HCT116 (cell line): Measurements from ENCODE around the gene NCAPH2. TPM values are rescaled to one million over a fixed set of nuclear protein-coding genes. Genes with fewer than 3 reads are reported as not detected.

Experiments used
- ATAC-seq: fragments of 200-7000 bp; cut with Tn5 transposase; 2 replicates; pipeline ENCODE4 v1.9.1; 2020; ENCODE audit warnings: mild to moderate bottlenecking, moderate library complexity
- BruUV-seq: library from RNA; stranded (reverse); fragments of 400-500 nt; replicated peaks from 2 replicates; lab custom pipeline; 2021; lab: Mats Ljungman, UMichigan
- CTCF ChIA-PET: fragments of 300-600 bp; sonication (Branson Sonifier 250); formaldehyde crosslinking; loops from one replicate; lab custom pipeline; 2021; ENCODE audit warnings: antibody characterized with exemption; lab: Charles Lee
- POLR2A ChIA-PET: fragments of 300-600, 350-600 bp; sonication (Branson Sonifier 250); formaldehyde crosslinking; loops from one replicate; lab custom pipeline; 2021; ENCODE audit warnings: antibody characterized with exemption; lab: Charles Lee
- RAD21 ChIA-PET, 2 experiments: fragments of 300-600 bp; sonication (Branson Sonifier 250); formaldehyde crosslinking; loops; one replicate each; lab custom pipeline; 2023; ENCODE audit warnings: low total read pairs in 2 of 2; ENCODE audit not compliant: uncharacterized antibody in 2 of 2, unreplicated experiment in 2 of 2, low non-redundant PET in 1 of 2; lab: Charles Lee
- DNase-seq: peaks from one replicate; pipeline ENCODE4 v3.0.0-alpha.2; 2010; ENCODE audit warnings: low read depth, low spot score
- H2AFZ ChIP-seq: fragments of 200-600 bp; shearing (Covaris generic), sonication (generic); 2 replicates; pipeline ENCODE4 v1.6.1; 2017; ENCODE audit warnings: low read depth, mixed run types, mixed read lengths, antibody characterized with exemption, low read length; ENCODE audit not compliant: poor library complexity, severe bottlenecking
- H3K27ac ChIP-seq: 2 replicates; pipeline ENCODE4 v1.5.1; 2012; ENCODE audit warnings: low read depth, low read length
- H3K27me3 ChIP-seq: fragments of 200-600 bp; sonication (generic); 2 replicates; pipeline ENCODE4 v1.6.1; 2016; ENCODE audit warnings: mixed run types, low read length, mixed read lengths; ENCODE audit not compliant: insufficient read depth
- H3K36me3 ChIP-seq, 2 experiments: fragments of 200-500 bp in 1 of 2; fragments of 200-600 bp in 1 of 2; sonication (Bioruptor generic) in 1 of 2; sonication (generic) in 1 of 2; 2 replicates each; pipeline versions ENCODE4 v1.5.1 to v1.6.1; 2014 to 2016; ENCODE audit warnings: low read length in 2 of 2, inconsistent platforms in 1 of 2, mixed read lengths in 1 of 2, mixed run types in 1 of 2; ENCODE audit not compliant: insufficient read depth in 2 of 2, control insufficient read depth in 1 of 2
- H3K4me1 ChIP-seq, 2 experiments: fragments of 200-600 bp in 1 of 2; sonication (generic) in 1 of 2; 2 replicates each; pipeline versions ENCODE4 v1.5.1 to v1.6.1; 2012 to 2017; ENCODE audit warnings: low read length in 2 of 2, inconsistent platforms in 1 of 2, mild to moderate bottlenecking in 1 of 2, mixed read lengths in 1 of 2, mixed run types in 1 of 2, moderate library complexity in 1 of 2; ENCODE audit not compliant: insufficient read depth in 2 of 2, control insufficient read depth in 1 of 2
- H3K4me2 ChIP-seq: fragments of 200-600 bp; sonication (generic); 2 replicates; pipeline ENCODE4 v1.6.1; 2017; ENCODE audit warnings: mixed run types, low read length, mixed read lengths
- H3K4me3 ChIP-seq, 2 experiments: fragments of 200-600 bp in 1 of 2; sonication (generic) in 1 of 2; replicated peaks in 1 of 2; 2 replicates each; pipeline ENCODE4 v1.5.1; 2011 to 2016; ENCODE audit warnings: low read length in 2 of 2, control low read depth in 1 of 2, low read depth in 1 of 2, mild to moderate bottlenecking in 1 of 2, mixed read lengths in 1 of 2, mixed run types in 1 of 2
- H3K79me2 ChIP-seq: fragments of 200-600 bp; sonication (generic); 2 replicates; pipeline ENCODE4 v1.6.1; 2017; ENCODE audit warnings: mild to moderate bottlenecking, mixed run types, low read length, moderate library complexity, mixed read lengths; ENCODE audit not compliant: insufficient read depth
- H3K9ac ChIP-seq: fragments of 200-600 bp; sonication (generic); 2 replicates; pipeline ENCODE4 v1.6.1; 2016; ENCODE audit warnings: low read length, mixed read lengths
- H3K9me2 ChIP-seq: fragments of 200-600 bp; sonication (generic), shearing (Covaris generic); 2 replicates; pipeline ENCODE4 v1.6.1; 2017; ENCODE audit warnings: mixed run types, mild to moderate bottlenecking, moderate library complexity; ENCODE audit not compliant: insufficient read depth
- H3K9me3 ChIP-seq, 2 experiments: fragments of 200-500 bp in 1 of 2; fragments of 200-600 bp in 1 of 2; sonication (Bioruptor generic) in 1 of 2; sonication (generic) in 1 of 2; 2 replicates each; pipeline ENCODE4 v1.6.1; 2014 to 2017; ENCODE audit warnings: low read length in 2 of 2, mixed read lengths in 2 of 2, inconsistent platforms in 1 of 2, low read depth in 1 of 2, mild to moderate bottlenecking in 1 of 2, mixed run types in 1 of 2, moderate library complexity in 1 of 2; ENCODE audit not compliant: control insufficient read depth in 1 of 2, insufficient read depth in 1 of 2
- H4K20me1 ChIP-seq: fragments of 200-600 bp; sonication (generic), shearing (Covaris generic); 2 replicates; pipeline ENCODE4 v1.6.1; 2017; ENCODE audit warnings: mixed run types, mild to moderate bottlenecking, moderate library complexity; ENCODE audit not compliant: insufficient read depth
- CBX3 ChIP-seq: IDR thresholded peaks from 2 replicates; pipeline ENCODE4 v1.6.1; 2012; ENCODE audit warnings: low read depth
- CEBPB ChIP-seq: IDR thresholded peaks from 2 replicates; pipeline ENCODE4 v1.6.1; 2012; ENCODE audit warnings: low read depth
- EZH2phosphoT487 ChIP-seq: fragments of 200-600 bp; IDR thresholded peaks from 2 replicates; pipeline ENCODE4 v1.6.1; 2018; ENCODE audit warnings: antibody characterized with exemption, borderline replicate concordance
- FOSL1 ChIP-seq: IDR thresholded peaks from 2 replicates; pipeline ENCODE4 v1.6.1; 2012; ENCODE audit warnings: low read depth
- POLR2A ChIP-seq: IDR thresholded peaks from 2 replicates; pipeline ENCODE4 v1.7.0; 2011; ENCODE audit warnings: borderline replicate concordance; ENCODE audit not compliant: insufficient read depth, insufficient read length; ENCODE audit errors: extremely low read depth
- RAD21 ChIP-seq: IDR thresholded peaks from 2 replicates; pipeline ENCODE4 v1.6.1; 2012; ENCODE audit warnings: low read depth, mild to moderate bottlenecking
- SP1 ChIP-seq: IDR thresholded peaks from 2 replicates; pipeline ENCODE4 v1.6.1; 2012; ENCODE audit warnings: low read depth
- SRF ChIP-seq: IDR thresholded peaks from 2 replicates; pipeline ENCODE4 v1.6.1; 2012; ENCODE audit warnings: low read depth
- TCF7L2 ChIP-seq: IDR thresholded peaks from 2 replicates; pipeline ENCODE4 v1.7.0; 2011; ENCODE audit warnings: borderline replicate concordance, inconsistent platforms; ENCODE audit not compliant: insufficient read depth, insufficient read length; ENCODE audit errors: extremely low read depth
- ZFX ChIP-seq: fragments of 450-650 bp; IDR thresholded peaks from 2 replicates; pipeline ENCODE4 v1.6.1; 2017
- ZNF274 ChIP-seq: fragments of 200-500 bp; sonication (Bioruptor generic); IDR thresholded peaks from 2 replicates; pipeline ENCODE4 v1.6.1; 2014; ENCODE audit warnings: mild to moderate bottlenecking, low read depth, low read length, inconsistent platforms
- intact Hi-C: fragments of 100-400 bp; cut with micrococcal nuclease; formaldehyde crosslinking; loops from 2 replicates; pipeline ENCODE4 v1.10.0; 2022
- total RNA-seq: library from RNA; stranded (reverse); gene quantifications from one replicate; pipeline ENCODE4 v1.2.1, GENCODE V29; 2021; ENCODE audit not compliant: unreplicated experiment
- TF ChIP-seq, protein P1 (sequence below): IDR thresholded peaks from 2 replicates; pipeline ENCODE4 v1.6.1; 2012
- TF ChIP-seq, protein P2 (sequence below): IDR thresholded peaks from 2 replicates; pipeline ENCODE4 v1.6.1; 2012; ENCODE audit warnings: low read depth
- TF ChIP-seq, protein P3 (sequence below), 3 experiments: fragments of 200-600 bp in 1 of 3; sonication (generic) in 1 of 3; IDR thresholded peaks in 2 of 3; conservative IDR thresholded peaks in 1 of 3; 2 replicates each; pipeline ENCODE4 v1.5.1; 2012 to 2017; ENCODE audit warnings: low read depth in 2 of 3, low read length in 2 of 3, antibody characterized with exemption in 1 of 3, borderline replicate concordance in 1 of 3, control low read depth in 1 of 3, mild to moderate bottlenecking in 1 of 3, mixed read lengths in 1 of 3, mixed run types in 1 of 3, moderate library complexity in 1 of 3; ENCODE audit not compliant: insufficient read depth in 1 of 3

The NCAPH2 gene
- total RNA-seq, 1 experiment from 2014 or later = 99.1 TPM

DNA sequence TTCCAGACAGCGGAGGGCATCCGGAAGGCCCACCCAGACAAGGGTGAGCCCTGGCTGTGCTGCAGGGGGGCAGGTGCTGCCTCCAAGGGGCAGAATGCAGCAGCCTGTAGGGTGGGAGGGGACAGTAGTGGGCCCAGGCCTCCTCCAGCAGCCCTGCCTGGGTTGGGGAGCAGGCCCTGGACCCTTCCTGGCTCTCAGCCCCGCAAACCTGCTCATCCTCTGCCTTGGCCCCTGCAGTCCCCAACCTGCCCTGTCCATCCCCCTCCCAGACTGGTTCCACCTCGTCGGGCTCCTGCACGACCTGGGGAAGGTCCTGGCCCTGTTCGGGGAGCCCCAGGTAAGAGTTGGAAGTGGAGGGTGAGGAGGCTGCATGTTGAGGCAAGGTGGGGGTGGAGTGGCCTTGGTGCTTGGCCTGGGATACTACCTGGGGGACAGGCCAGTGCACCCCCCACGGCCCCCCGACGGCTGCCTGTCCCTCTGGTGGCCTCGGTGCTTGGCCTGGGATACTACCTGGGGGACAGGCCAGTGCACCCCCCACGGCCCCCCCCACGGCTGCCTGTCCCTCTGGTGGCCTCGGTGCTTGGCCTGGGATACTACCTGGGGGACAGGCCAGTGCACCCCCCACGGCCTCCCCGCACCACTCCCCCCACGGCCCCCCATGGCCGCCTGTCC, 19.9 kb upstream of the NCAPH2 start:
- no peak for ATAC-seq
- Histone ChIP-seq H3K79me2 (no peaks in the 10 kb centered on the region), H3K9me3 (no peaks in the 10 kb centered on the region), H3K27me3 (no peaks in the 10 kb centered on the region), H3K36me3 (no peaks in the 10 kb centered on the region), H3K4me2 (no peak overlapping the region), H2AFZ (no peak overlapping the region), H3K9ac (no peak overlapping the region), H3K27ac (no peak overlapping the region), H3K4me3 (no peak overlapping the region), H3K9me2 (no peaks in the 10 kb centered on the region), H4K20me1 (no peaks in the 10 kb centered on the region), H3K4me1 (peaks cover 6 to 19% of the 10 kb centered on the region in 2 experiments; a peak in 3 of 4 replicates)
- intact Hi-C loops = no loop called here
- ChIA-PET RAD21 (no interaction called here), POLR2A (no interaction called here), CTCF (no interaction called here)
- DNase-seq = no peak
- no TSS peak for BruUV-seq
- TF ChIP-seq RAD21 = no peak
- no peak for TF ChIP-seq ZNF274
- no peak for TF ChIP-seq SP1
- TF ChIP-seq, protein P1, sequence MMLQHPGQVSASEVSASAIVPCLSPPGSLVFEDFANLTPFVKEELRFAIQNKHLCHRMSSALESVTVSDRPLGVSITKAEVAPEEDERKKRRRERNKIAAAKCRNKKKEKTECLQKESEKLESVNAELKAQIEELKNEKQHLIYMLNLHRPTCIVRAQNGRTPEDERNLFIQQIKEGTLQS = no peak
- TF ChIP-seq, protein P2, sequence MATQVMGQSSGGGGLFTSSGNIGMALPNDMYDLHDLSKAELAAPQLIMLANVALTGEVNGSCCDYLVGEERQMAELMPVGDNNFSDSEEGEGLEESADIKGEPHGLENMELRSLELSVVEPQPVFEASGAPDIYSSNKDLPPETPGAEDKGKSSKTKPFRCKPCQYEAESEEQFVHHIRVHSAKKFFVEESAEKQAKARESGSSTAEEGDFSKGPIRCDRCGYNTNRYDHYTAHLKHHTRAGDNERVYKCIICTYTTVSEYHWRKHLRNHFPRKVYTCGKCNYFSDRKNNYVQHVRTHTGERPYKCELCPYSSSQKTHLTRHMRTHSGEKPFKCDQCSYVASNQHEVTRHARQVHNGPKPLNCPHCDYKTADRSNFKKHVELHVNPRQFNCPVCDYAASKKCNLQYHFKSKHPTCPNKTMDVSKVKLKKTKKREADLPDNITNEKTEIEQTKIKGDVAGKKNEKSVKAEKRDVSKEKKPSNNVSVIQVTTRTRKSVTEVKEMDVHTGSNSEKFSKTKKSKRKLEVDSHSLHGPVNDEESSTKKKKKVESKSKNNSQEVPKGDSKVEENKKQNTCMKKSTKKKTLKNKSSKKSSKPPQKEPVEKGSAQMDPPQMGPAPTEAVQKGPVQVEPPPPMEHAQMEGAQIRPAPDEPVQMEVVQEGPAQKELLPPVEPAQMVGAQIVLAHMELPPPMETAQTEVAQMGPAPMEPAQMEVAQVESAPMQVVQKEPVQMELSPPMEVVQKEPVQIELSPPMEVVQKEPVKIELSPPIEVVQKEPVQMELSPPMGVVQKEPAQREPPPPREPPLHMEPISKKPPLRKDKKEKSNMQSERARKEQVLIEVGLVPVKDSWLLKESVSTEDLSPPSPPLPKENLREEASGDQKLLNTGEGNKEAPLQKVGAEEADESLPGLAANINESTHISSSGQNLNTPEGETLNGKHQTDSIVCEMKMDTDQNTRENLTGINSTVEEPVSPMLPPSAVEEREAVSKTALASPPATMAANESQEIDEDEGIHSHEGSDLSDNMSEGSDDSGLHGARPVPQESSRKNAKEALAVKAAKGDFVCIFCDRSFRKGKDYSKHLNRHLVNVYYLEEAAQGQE = no peak
- TF ChIP-seq, protein P3, sequence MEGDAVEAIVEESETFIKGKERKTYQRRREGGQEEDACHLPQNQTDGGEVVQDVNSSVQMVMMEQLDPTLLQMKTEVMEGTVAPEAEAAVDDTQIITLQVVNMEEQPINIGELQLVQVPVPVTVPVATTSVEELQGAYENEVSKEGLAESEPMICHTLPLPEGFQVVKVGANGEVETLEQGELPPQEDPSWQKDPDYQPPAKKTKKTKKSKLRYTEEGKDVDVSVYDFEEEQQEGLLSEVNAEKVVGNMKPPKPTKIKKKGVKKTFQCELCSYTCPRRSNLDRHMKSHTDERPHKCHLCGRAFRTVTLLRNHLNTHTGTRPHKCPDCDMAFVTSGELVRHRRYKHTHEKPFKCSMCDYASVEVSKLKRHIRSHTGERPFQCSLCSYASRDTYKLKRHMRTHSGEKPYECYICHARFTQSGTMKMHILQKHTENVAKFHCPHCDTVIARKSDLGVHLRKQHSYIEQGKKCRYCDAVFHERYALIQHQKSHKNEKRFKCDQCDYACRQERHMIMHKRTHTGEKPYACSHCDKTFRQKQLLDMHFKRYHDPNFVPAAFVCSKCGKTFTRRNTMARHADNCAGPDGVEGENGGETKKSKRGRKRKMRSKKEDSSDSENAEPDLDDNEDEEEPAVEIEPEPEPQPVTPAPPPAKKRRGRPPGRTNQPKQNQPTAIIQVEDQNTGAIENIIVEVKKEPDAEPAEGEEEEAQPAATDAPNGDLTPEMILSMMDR (IDR thresholded peaks at IDR 0.05 in 2 of 3, conservative IDR thresholded peaks at IDR 0.05 in 1 of 3; ENCODE audit: borderline replicate concordance in 1 of 3, insufficient read depth in 1 of 3, low read depth in 2 of 3, low read length in 2 of 3) = no peak
- no peak for TF ChIP-seq SRF
- TF ChIP-seq CEBPB = no peak
- TF ChIP-seq ZFX = no peak
- TF ChIP-seq POLR2A = no peak
- no peak for TF ChIP-seq EZH2phosphoT487
- no peak for TF ChIP-seq FOSL1
- no peak for TF ChIP-seq CBX3
- no peak for TF ChIP-seq TCF7L2
